ENCODE data around the gene SDHA. TPM values are rescaled to one million over a fixed set of nuclear protein-coding genes. Genes with fewer than 3 reads are reported as not detected.

Gene SDHA
- total and polyA plus RNA-seq, 2 of the 13 experiments (the other 11 are each of a cell fraction or from before 2014, with no cell fraction given): 185 to 240 TPM

DNA sequence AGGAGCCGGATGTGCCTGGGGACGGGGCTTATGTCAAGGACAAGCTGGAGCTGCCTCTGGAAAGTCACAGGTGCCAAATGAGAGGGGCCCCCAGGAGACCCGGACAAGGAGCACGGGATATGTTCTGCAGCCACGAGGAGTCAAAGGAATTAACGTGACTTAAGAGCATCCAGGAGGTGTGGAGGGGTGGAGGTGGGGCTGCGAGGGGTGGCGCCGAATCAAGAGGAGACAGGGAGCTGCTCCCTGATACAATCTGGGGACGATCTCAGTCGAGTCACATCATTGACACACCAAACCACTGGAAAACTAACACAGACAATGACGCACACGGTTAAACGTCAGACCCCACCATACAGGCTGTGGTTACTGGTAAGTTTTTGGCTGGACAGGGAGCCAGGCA is 10.5 kb upstream of the SDHA start:
- BruUV-seq (replicated peaks): no TSS peak
- Histone ChIP-seq H3K27me3 (ENCODE audit: control insufficient read depth in 1 of 2, insufficient read depth in 2 of 2, low read length in 2 of 2) (no peaks in the 10 kb centered on the region), H4K20me1 (ENCODE audit: insufficient read depth, low read length) (peaks cover 18% of the 10 kb centered on the region; the same call in 1 of the 2 replicates), H3K4me2 (ENCODE audit: low read depth, low read length) (no peak overlapping the region), H3K9me3 (ENCODE audit: low read length) (no peaks in the 10 kb centered on the region), H2AFZ (ENCODE audit: low read length) (no peak overlapping the region), H3K9ac (ENCODE audit: insufficient read depth, low read depth, low read length) (no peak overlapping the region), H3K4me3 (replicated peaks in 1 of 3; ENCODE audit: insufficient read depth in 1 of 3, low read depth in 2 of 3, low read length in 3 of 3) (no peak overlapping the region), H3K36me3 (replicated peaks in 1 of 2; ENCODE audit: control insufficient read depth in 1 of 2, insufficient read depth in 2 of 2, low read length in 2 of 2) (peaks cover 15 to 40% of the 10 kb centered on the region in 2 experiments; a peak in 4 of 5 replicates), H3K79me2 (ENCODE audit: insufficient read depth, low read length) (peaks cover 27% of the 10 kb centered on the region), H3K27ac (ENCODE audit: extremely low read length, insufficient read depth, low read length) (no peak overlapping the region), H3K4me1 (ENCODE audit: insufficient read depth, low read length) (no peaks in the 10 kb centered on the region)
- 91% methylated on average over 14 of the region's 14 CpGs for WGBS (ENCODE audit: low lambda C conversion rate)
- intact Hi-C loops (cut with micrococcal nuclease; ENCODE audit: unreplicated experiment) (no loop called here), in situ Hi-C loops (cut with HindIII; ENCODE audit: extremely low pct_ligation_motif_present, low pct_unique_long_range_greater_than_20kb) (no loop called here)
- ChIA-PET CTCF (ENCODE audit: low intra/inter-chr PET ratio, low total read pairs) (no interaction called here), POLR2A (no interaction called here)
- TF ChIP-seq MAF1 (CRISPR knock-in tag; IDR thresholded peaks at IDR 0.05; ENCODE audit: borderline replicate concordance): no peak
- no peak for DNase-seq (ENCODE audit: low spot score)
- no peak for FAIRE-seq
- ATAC-seq: no peak

DNA sequence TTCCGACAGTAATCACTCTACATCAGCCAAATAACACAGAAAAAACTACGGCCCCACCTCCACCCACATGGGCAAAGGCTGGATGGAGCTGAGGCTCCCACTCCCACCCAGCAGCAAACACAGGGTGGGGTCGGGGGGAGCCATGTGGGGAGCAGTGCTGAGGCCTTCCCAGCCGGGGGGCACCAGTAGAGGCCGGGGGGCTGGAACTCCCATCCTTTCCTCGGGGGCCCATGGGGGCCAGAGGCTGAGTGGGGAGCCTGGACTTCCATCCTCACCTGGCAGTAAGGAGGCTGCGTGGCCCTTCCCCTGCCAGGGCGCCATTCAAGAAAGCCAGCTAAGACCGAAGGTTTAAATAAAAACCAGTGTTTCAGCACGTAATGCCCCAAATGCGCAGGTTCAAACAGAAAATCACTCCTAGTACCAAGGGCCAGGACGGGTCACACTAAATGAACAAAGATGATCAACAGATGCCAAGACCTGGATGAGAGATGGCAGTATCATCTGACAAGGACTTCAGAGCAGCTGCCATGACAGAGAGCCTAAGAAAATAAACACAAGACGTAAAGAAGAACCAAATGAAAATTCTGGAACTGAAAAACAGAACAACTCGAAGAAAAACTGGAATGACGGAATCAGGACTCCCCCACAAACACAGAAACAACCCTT is 9.5 kb upstream of the SDHA start:
- ATAC-seq (no peak), FAIRE-seq (no peak), DNase-seq (ENCODE audit: low spot score) (no peak)
- ChIA-PET POLR2A (no interaction called here), CTCF (ENCODE audit: low intra/inter-chr PET ratio, low total read pairs) (no interaction called here)
- peaks cover 29% of the 10 kb centered on the region for H3K79me2 ChIP-seq (ENCODE audit: insufficient read depth, low read length)
- 95% methylated on average over 15 of the region's 15 CpGs for WGBS (ENCODE audit: low lambda C conversion rate)
- no peak overlapping the region for H3K27ac ChIP-seq (ENCODE audit: extremely low read length, insufficient read depth, low read length)
- no peak overlapping the region for H3K4me2 ChIP-seq (ENCODE audit: low read depth, low read length)
- in situ Hi-C loops (cut with HindIII; ENCODE audit: extremely low pct_ligation_motif_present, low pct_unique_long_range_greater_than_20kb) (no loop called here), intact Hi-C loops (cut with micrococcal nuclease; ENCODE audit: unreplicated experiment) (no loop called here)
- H3K4me1 ChIP-seq (ENCODE audit: insufficient read depth, low read length): no peaks in the 10 kb centered on the region
- H3K36me3 ChIP-seq (replicated peaks in 1 of 2; ENCODE audit: control insufficient read depth in 1 of 2, insufficient read depth in 2 of 2, low read length in 2 of 2): peaks cover 15 to 38% of the 10 kb centered on the region in 2 experiments; a peak in 4 of 5 replicates
- H3K27me3 ChIP-seq (ENCODE audit: control insufficient read depth in 1 of 2, insufficient read depth in 2 of 2, low read length in 2 of 2): no peaks in the 10 kb centered on the region
- H2AFZ ChIP-seq (ENCODE audit: low read length): no peak overlapping the region
- H3K9me3 ChIP-seq (ENCODE audit: low read length): no peaks in the 10 kb centered on the region
- BruUV-seq (replicated peaks): no TSS peak
- peaks cover 18% of the 10 kb centered on the region; the same call in 1 of the 2 replicates for H4K20me1 ChIP-seq (ENCODE audit: insufficient read depth, low read length)
- H3K9ac ChIP-seq (ENCODE audit: insufficient read depth, low read depth, low read length): no peak overlapping the region
- TF ChIP-seq MAFG (CRISPR knock-in tag; IDR thresholded peaks at IDR 0.05): no peak
- no peak for TF ChIP-seq BRD4 (CRISPR knock-in tag; IDR thresholded peaks at IDR 0.05)
- TF ChIP-seq, protein P1, sequence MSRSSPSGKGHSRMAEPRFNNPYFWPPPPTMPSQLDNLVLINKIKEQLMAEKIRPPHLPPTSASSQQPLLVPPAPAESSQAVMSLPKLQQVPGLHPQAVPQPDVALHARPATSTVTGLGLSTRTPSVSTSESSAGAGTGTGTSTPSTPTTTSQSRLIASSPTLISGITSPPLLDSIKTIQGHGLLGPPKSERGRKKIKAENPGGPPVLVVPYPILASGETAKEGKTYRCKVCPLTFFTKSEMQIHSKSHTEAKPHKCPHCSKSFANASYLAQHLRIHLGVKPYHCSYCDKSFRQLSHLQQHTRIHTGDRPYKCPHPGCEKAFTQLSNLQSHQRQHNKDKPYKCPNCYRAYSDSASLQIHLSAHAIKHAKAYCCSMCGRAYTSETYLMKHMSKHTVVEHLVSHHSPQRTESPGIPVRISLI (CRISPR knock-in tag; IDR thresholded peaks at IDR 0.05; ENCODE audit: borderline replicate concordance): no peak
- no peak overlapping the region for H3K4me3 ChIP-seq (replicated peaks in 1 of 3; ENCODE audit: insufficient read depth in 1 of 3, low read depth in 2 of 3, low read length in 3 of 3)
